Liver (tissue), 9 donors: ENCODE measurements around the gene CLIP4. TPM values are rescaled to one million over a fixed set of nuclear protein-coding genes. Genes with fewer than 3 reads are reported as not detected.
A peak's percentile ranks its signal among the peaks of the same experiment; 100 is the strongest.

Experiments
- DNase-seq: peaks from one replicate; pipeline ENCODE4 v3.0.0-alpha.2; 2017; ENCODE audit warnings: low spot score
- H3K27ac ChIP-seq, 2 donors: one replicate each; pipeline ENCODE4 v1.7.0; 2013; ENCODE audit warnings: inconsistent platforms in 2 of 2, low read length in 2 of 2, control low read depth in 1 of 2, low read depth in 1 of 2, mild to moderate bottlenecking in 1 of 2
- H3K27me3 ChIP-seq, 4 donors: one replicate each; pipeline versions ENCODE4 v1.6.1 to v1.7.0; 2013; ENCODE audit warnings: low read length in 3 of 4, inconsistent platforms in 1 of 4, mild to moderate bottlenecking in 1 of 4, moderate library complexity in 1 of 4; ENCODE audit not compliant: control insufficient read depth in 4 of 4, insufficient read depth in 4 of 4
- H3K36me3 ChIP-seq, 4 donors: one replicate each; pipeline versions ENCODE4 v1.6.1 to v1.7.0; 2013; ENCODE audit warnings: low read length in 3 of 4, mild to moderate bottlenecking in 3 of 4, low read depth in 1 of 4, moderate library complexity in 1 of 4; ENCODE audit not compliant: control insufficient read depth in 4 of 4, insufficient read depth in 3 of 4
- H3K4me1 ChIP-seq, 4 donors: one replicate each; pipeline versions ENCODE4 v1.6.1 to v1.7.0; 2013; ENCODE audit warnings: low read length in 3 of 4, mild to moderate bottlenecking in 3 of 4, moderate library complexity in 1 of 4; ENCODE audit not compliant: control insufficient read depth in 4 of 4, insufficient read depth in 4 of 4
- H3K4me3 ChIP-seq, 3 donors: one replicate each; pipeline versions ENCODE4 v1.6.1 to v1.7.0; 2013; ENCODE audit warnings: low read length in 3 of 3, control low read depth in 1 of 3, low read depth in 1 of 3, mild to moderate bottlenecking in 1 of 3
- H3K9ac ChIP-seq, 2 donors: one replicate each; pipeline ENCODE4 v1.7.0; 2013; ENCODE audit warnings: low read length in 2 of 2, mild to moderate bottlenecking in 2 of 2, moderate library complexity in 2 of 2, control low read depth in 1 of 2, low read depth in 1 of 2
- H3K9me3 ChIP-seq, 4 donors: one replicate each; pipeline versions ENCODE4 v1.6.1 to v1.7.0; 2013; ENCODE audit warnings: low read length in 3 of 4; ENCODE audit not compliant: control insufficient read depth in 4 of 4
- ATF3 ChIP-seq: IDR thresholded peaks from 2 replicates; pipeline ENCODE4 v1.6.1; 2016; ENCODE audit warnings: antibody characterized with exemption
- CTCF ChIP-seq: fragments of 150-350 bp; IDR thresholded peaks from 2 replicates; pipeline ENCODE4 v1.5.1; 2017; ENCODE audit warnings: improper control_type of control experiment, low read depth, low read length; ENCODE audit not compliant: missing input control
- EGR1 ChIP-seq, 2 donors: IDR thresholded peaks; 2 replicates each; pipeline ENCODE4 v1.6.1; 2016 to 2018; ENCODE audit warnings: antibody characterized with exemption in 2 of 2, low read depth in 2 of 2
- FOXA1 ChIP-seq: IDR thresholded peaks from 2 replicates; pipeline ENCODE4 v1.6.1; 2016; ENCODE audit warnings: antibody characterized with exemption
- FOXA2 ChIP-seq: IDR thresholded peaks from 2 replicates; pipeline ENCODE4 v1.6.1; 2016; ENCODE audit warnings: antibody characterized with exemption
- GABPA ChIP-seq, 2 donors: IDR thresholded peaks in 1 of 2; conservative IDR thresholded peaks in 1 of 2; 2 replicates each; pipeline ENCODE4 v1.6.1; 2016; ENCODE audit warnings: antibody characterized with exemption in 2 of 2, mild to moderate bottlenecking in 1 of 2, moderate library complexity in 1 of 2
- HNF4A ChIP-seq, 2 donors: conservative IDR thresholded peaks; 2 replicates each; pipeline ENCODE4 v1.6.1; 2016; ENCODE audit warnings: antibody characterized with exemption in 2 of 2, mild to moderate bottlenecking in 2 of 2
- HNF4G ChIP-seq: IDR thresholded peaks from 2 replicates; pipeline ENCODE4 v1.6.1; 2016; ENCODE audit warnings: antibody characterized with exemption
- JUND ChIP-seq, 2 donors: IDR thresholded peaks; 2 replicates each; pipeline ENCODE4 v1.6.1; 2016; ENCODE audit warnings: antibody characterized with exemption in 2 of 2
- MAX ChIP-seq: IDR thresholded peaks from 2 replicates; pipeline ENCODE4 v1.6.1; 2016; ENCODE audit warnings: antibody characterized with exemption
- NR2F2 ChIP-seq: IDR thresholded peaks from 2 replicates; pipeline ENCODE4 v1.6.1; 2016; ENCODE audit warnings: antibody characterized with exemption
- RAD21 ChIP-seq, 2 donors: IDR thresholded peaks; 2 replicates each; pipeline ENCODE4 v1.6.1; 2016; ENCODE audit warnings: antibody characterized with exemption in 2 of 2, mild to moderate bottlenecking in 2 of 2
- REST ChIP-seq: IDR thresholded peaks from 2 replicates; pipeline ENCODE4 v1.6.1; 2016; ENCODE audit warnings: antibody characterized with exemption, mild to moderate bottlenecking
- RXRA ChIP-seq, 2 donors: IDR thresholded peaks; 2 replicates each; pipeline ENCODE4 v1.6.1; 2017 to 2018; ENCODE audit warnings: antibody characterized with exemption in 2 of 2, mild to moderate bottlenecking in 1 of 2
- SP1 ChIP-seq: IDR thresholded peaks from 2 replicates; pipeline ENCODE4 v1.6.1; 2018; ENCODE audit warnings: antibody characterized with exemption, mild to moderate bottlenecking
- TAF1 ChIP-seq: conservative IDR thresholded peaks from 2 replicates; pipeline ENCODE4 v1.6.1; 2016; ENCODE audit warnings: antibody characterized with exemption, mild to moderate bottlenecking
- YY1 ChIP-seq: IDR thresholded peaks from 2 replicates; pipeline ENCODE4 v1.6.1; 2016; ENCODE audit warnings: antibody characterized with exemption, mild to moderate bottlenecking
- WGBS: extraction: QIAGEN DNeasy Blood & Tissue Kit; methylation state at CpG from one replicate; pipeline ENCODE4 v1.1.7; 2013; 5-methylcytosine and 5-hydroxymethylcytosine counted together
- polyA plus RNA-seq, 2 donors: library from polyadenylated mRNA; stranded (reverse) in 1 of 2; unstranded in 1 of 2; fragments of 200-250 nt in 1 of 2; fragments of >200 nt in 1 of 2; fragmentation: Nextera tagmentation in 1 of 2; extraction: Ambion mirVana in 1 of 2; gene quantifications; one replicate each; pipeline versions ENCODE4 v1.2.1 to v1.2.3, GENCODE V29; 2013 to 2015
- total RNA-seq, 2 donors: library from RNA; depleted of rRNA; stranded (reverse); fragments of >200 nt; gene quantifications; one replicate each; pipeline ENCODE4 v1.2.3, GENCODE V29; 2014
- donor health status: healthy.
- donor health status: healthy.
- donor health status: healthy.
- donor health status: healthy.
- donor health status: healthy.

Gene CLIP4
- total and polyA plus RNA-seq, 4 donors = 1.3 to 6.7 (median 3.2) TPM

GRCh38 chr2:29129586-29130281 lies 14.5 kb downstream of the CLIP4 start:
- TF ChIP-seq GABPA (IDR thresholded peaks at IDR 0.05 in 1 of 2, conservative IDR thresholded peaks at IDR 0.05 in 1 of 2) (no peak), ATF3 (no peak), HNF4A (conservative IDR thresholded peaks at IDR 0.05) (no peak), MAX (no peak), RXRA (IDR thresholded peaks at IDR 0.05) (no peak), REST (no peak), NR2F2 (no peak), FOXA1 (no peak), TAF1 (no peak), EGR1 (IDR thresholded peaks at IDR 0.05; ENCODE audit: low read depth in 2 of 2) (no peak), JUND (IDR thresholded peaks at IDR 0.05) (no peak), SP1 (no peak)
- DNase-seq = no peak
- Histone ChIP-seq H3K27ac (no peak overlapping the region), H3K36me3 (no peaks in the 10 kb centered on the region), H3K9me3 (no peaks in the 10 kb centered on the region), H3K9ac (no peak overlapping the region), H3K27me3 (no peaks in the 10 kb centered on the region), H3K4me1 (peaks cover 0 to 5% (median 2%) of the 10 kb centered on the region in 4 donors), H3K4me3 (peak overlapping the region in 1 of 3 donors; percentile 14)
- WGBS = 46% methylated on average over 2 of the region's 2 CpGs

GRCh38 chr2:29130295-29130694 lies 15.1 kb downstream of the CLIP4 start:
- Histone ChIP-seq H3K9ac (no peak overlapping the region), H3K4me1 (peaks cover 0 to 5% (median 2%) of the 10 kb centered on the region in 4 donors), H3K4me3 (peak overlapping the region in 1 of 3 donors; percentile 14), H3K9me3 (no peaks in the 10 kb centered on the region), H3K27me3 (no peaks in the 10 kb centered on the region), H3K36me3 (no peaks in the 10 kb centered on the region), H3K27ac (no peak overlapping the region)
- WGBS = 50% methylated on average over 2 of the region's 2 CpGs
- peak; percentile 29 for TF ChIP-seq YY1
- TF ChIP-seq HNF4A (conservative IDR thresholded peaks at IDR 0.05) = peak in 1 of 2 donors; percentile 66
- TF ChIP-seq SP1 = no peak
- peak in 1 of 2 donors; percentile 48 for TF ChIP-seq RXRA (IDR thresholded peaks at IDR 0.05)
- DNase-seq = no peak

GRCh38 chr2:29134933-29135332 lies 19.7 kb downstream of the CLIP4 start:
- peaks cover 0 to 5% (median 0%) of the 10 kb centered on the region in 4 donors for H3K9me3 ChIP-seq
- H3K27me3 ChIP-seq = no peaks in the 10 kb centered on the region
- H3K4me1 ChIP-seq = peaks cover 0 to 4% (median 2%) of the 10 kb centered on the region in 4 donors
- no peak for TF ChIP-seq HNF4G
- no peak for TF ChIP-seq FOXA2
- TF ChIP-seq MAX = no peak
- no peak for TF ChIP-seq REST
- TF ChIP-seq FOXA1 = no peak
- no peak for TF ChIP-seq RAD21 (IDR thresholded peaks at IDR 0.05)
- TF ChIP-seq EGR1 (IDR thresholded peaks at IDR 0.05; ENCODE audit: low read depth in 2 of 2) = no peak
- no peak for TF ChIP-seq CTCF
- no peak for TF ChIP-seq GABPA (IDR thresholded peaks at IDR 0.05 in 1 of 2, conservative IDR thresholded peaks at IDR 0.05 in 1 of 2)
- no peak overlapping the region for H3K27ac ChIP-seq
- no peak for DNase-seq
- no peaks in the 10 kb centered on the region for H3K36me3 ChIP-seq
- H3K9ac ChIP-seq = no peak overlapping the region
- no peak overlapping the region for H3K4me3 ChIP-seq
- WGBS = 94% methylated on average over 1 of the region's 1 CpG
